HG03139 (cell line): ENCODE measurements around the gene HACL1.
A peak's percentile ranks its signal among the peaks of the same experiment; 100 is the strongest.
"Not testable (repeated sequence)": the region's sequence is repeated elsewhere in the genome, so short reads cannot be mapped to it uniquely, and the experiment has no call there.

ENCODE experiments used
- ATAC-seq: cut with Tn5 transposase; IDR thresholded peaks from one replicate; pipeline ENCODE4 v1.9.1; 2021; ENCODE audit not compliant: unreplicated experiment

HACL1 gene

GRCh38 chr3:15585111-15585845, 16.1 kb downstream of the HACL1 start:
- ATAC-seq: no peak

- ATAC-seq: no peak
These were observed 19.6 kb downstream of the HACL1 start for GRCh38 chr3:15581471-15582394.

DNA sequence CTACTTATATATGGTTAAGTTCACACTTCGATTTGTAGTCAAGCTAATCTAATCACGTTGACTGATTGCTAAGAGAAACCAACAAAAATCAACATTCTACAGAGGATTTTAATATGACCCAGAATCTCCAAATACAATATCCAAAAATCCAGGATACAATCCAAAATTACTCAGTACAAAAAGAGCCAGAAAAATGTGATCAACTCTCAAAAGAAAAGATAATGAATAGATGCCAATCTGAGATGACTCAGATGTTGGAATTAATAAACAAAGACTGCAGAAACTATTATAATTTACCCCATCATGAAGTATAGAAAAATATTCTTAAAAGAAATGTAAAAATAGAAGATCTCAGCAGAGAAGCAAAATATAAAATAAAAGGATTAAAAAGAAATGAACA, 22.3 kb downstream of the HACL1 start:
- no peak for ATAC-seq

- ATAC-seq: no peak
These were observed 23.0 kb downstream of the HACL1 start for GRCh38 chr3:15578289-15578867.

DNA sequence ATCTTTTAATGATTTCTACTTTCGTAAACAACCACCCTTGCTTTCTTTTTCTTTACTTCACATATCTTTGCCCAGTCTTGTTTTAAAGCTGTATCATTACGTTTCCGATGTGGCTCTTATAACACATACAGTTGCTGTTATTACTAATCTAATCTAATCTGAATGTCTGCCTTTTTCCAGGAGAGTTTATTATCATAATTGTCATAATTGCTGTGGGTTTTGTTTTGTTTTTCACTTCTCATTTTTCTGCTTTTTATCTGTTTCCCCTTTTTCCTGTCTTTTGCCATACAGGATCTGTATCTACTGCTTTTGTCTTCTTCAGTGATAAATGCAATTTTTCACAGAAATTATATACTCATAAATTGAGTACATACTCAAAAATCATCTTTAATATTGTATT, 24.9 kb downstream of the HACL1 start:
- no peak for ATAC-seq

- ATAC-seq: no peak
These were observed 25.9 kb downstream of the HACL1 start for GRCh38 chr3:15575446-15575845.

GRCh38 chr3:15572138-15572537, 29.2 kb downstream of the HACL1 start:
- ATAC-seq: no peak

DNA sequence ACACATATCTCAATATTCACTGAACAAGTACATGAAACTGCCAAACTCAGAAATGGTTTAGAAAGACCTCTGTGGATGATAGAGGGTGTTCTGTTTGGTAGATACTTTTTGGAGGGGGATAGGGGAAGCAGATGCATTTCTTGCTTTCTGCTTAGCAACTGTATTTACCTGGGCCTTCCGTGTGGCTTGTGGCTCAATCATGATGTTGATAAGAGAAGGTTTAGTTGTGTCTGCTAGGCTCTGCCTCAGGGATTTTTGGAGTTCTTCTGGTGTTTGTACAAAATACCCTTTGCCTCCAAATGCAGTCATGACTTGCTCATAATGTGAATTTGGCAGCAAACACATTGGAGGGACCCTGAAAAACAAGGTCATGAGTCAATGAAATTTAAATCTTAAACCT, 38.2 kb downstream of the HACL1 start:
- ATAC-seq: no peak

- no peak for ATAC-seq
These were observed 38.8 kb downstream of the HACL1 start for GRCh38 chr3:15562560-15562959.

GRCh38 chr3:15558581-15558980, 42.8 kb downstream of the HACL1 start:
- no peak for ATAC-seq

DNA sequence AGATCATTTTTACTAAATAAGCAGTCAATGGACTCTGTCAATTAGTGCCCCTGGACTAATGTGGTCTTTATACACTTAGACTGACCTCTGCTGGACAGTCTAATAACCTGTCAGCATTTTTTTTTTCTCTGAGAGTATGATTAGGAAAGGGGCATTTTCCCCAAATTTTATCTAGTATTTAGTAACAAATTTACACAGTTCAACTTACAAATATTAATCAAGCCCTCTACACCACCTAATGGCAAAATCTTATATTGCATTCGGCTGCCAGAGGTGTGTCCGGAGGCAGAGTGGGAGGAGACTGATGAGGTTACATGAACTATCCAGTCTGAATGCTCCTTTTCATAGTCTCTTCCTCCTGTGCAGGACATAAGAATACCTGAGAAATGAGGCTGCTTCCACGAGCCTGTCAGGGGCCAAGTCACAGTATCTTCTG, 43.8 kb downstream of the HACL1 start:
- ATAC-seq: peak; percentile 63

DNA sequence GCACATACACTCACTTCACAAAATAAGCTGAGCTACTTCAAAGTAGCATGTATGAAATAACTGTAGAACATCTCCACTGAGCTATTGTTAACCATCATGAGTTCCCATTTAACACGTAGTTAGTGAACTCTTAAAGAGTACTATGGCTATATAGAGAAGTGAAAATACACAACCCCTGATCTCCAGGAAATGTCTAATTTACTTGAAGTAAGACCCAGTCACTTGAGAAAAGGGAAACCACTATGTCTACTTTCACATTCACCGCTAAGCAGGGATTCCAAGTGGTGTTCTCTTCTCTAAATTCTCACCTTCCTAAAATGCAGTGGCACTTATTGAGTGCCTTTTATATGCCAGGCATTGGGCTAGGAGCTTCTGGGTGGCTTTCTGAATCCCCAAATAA, 44.9 kb downstream of the HACL1 start:
- peak; percentile 76 for ATAC-seq

- ATAC-seq: no peak
These were observed 47.6 kb downstream of the HACL1 start for GRCh38 chr3:15553749-15554148.

DNA sequence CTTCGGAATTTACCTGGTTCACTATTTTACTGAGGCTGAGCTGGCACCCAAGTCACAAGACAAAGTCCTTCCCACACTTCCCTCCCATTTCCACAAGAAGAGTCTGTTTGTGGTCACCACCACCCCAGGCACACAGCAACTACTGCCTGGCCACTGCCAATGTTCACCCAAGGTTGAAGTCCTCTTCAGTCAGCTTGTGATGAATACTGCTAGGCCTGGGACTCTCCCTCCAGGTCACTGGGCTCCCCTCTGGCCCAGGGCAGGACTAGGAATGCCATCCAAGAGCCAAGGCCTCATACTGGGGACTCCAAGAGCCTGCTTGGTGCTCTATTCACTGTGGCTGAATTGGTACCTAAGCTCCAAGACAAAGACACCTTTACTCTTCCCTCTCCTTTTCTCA, 49.5 kb downstream of the HACL1 start:
- no peak for ATAC-seq

DNA sequence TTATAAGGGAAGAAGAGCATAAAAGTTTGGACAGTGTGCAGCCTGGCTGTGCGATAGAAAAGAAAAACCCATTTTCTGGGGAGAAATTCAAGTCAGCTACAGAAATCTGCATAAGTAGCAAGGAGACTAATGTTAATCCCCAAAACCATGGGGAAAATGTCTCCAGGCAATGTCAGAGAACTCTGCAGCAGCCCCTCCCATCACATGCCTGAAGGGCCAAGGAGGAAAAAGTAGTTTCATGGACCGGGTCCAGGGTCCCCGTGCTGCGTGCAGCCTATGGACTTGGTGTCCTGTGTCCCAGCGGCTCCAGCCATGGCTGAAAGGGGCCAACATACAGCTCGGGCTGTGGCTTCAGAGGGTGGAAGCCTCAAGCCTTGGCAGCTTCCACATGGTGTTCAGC, 51.5 kb downstream of the HACL1 start:
- ATAC-seq: no peak

DNA sequence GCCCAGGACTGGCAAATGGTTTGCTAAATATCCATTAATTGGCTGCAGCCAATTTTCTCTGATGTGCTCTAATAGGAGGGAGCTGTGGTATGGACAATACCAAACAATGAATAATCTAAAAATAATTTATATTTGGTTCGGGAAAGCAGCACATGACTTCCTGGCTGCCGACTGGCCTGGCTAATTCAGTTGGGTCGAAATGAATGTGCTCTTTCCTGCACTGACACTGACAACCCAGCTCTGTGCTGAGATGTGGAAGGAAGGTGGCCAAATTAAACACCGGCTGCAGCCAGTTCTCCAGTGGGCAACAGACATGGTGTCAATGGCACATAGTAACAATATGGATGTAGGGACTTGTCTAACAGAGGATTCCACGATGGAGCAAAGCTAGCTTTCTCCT, 58.8 kb downstream of the HACL1 start:
- ATAC-seq: no peak

- no peak for ATAC-seq
These were observed 60.0 kb downstream of the HACL1 start for GRCh38 chr3:15541371-15541770.

GRCh38 chr3:15539066-15539465, 62.3 kb downstream of the HACL1 start:
- ATAC-seq: no peak

DNA sequence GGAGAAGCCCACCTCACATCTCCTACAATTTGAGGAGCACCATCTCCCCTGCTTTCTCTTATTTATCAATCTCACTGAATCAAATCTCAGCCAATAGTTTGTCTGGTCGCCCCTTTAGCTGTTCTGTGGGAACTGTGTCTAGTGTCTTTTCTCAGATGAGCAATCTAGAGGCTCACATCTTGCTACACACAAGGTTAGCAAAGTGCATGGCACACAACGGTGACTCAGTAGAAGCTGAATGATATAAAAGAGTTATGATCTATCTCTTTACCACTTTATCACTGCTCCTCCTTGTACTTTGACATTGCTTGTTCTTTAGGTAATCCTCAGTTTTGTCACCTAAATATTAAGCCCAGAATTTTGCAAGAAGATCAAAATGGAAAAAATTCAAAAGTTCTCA, 63.0 kb downstream of the HACL1 start:
- no peak for ATAC-seq

DNA sequence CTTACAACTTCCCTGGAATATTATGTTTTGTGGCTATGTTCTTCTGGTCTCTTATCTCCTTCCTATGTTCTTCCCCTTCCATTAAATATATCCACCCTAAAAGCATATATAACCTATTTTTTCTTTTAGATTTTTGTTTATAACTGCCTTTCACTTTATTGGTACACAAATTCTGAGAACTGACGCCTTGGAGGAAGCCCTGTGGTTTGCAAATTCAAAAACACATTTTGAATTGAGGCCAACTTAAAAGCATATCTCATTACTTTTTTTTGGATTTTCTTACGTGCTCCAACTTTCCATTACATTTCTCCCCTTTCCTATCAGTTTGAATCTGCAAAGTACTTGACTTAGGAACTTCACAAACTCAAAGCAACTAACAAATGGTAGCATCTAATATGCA, 64.5 kb downstream of the HACL1 start:
- ATAC-seq: no peak

DNA sequence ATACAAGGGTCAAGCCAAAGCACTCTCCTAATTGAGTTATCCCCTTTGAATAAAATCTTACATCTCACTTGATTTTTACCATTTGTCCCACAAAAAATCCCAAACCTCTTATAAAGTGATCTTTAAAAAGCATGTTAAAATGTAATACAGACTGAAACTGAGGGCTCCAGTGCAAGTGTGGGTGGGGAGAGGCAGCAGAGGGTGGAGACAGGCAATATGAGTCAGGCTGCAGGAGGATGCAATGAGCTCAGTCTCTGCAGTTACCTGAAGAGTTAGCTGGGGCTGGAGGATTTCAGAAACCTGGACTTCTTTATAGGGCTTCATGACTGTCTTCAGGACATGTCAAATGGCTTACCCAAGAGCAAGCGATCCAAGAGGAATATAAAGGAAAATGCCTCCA, 65.6 kb downstream of the HACL1 start:
- ATAC-seq: no peak

- ATAC-seq: not testable (repeated sequence)
These were observed 68.8 kb downstream of the HACL1 start for GRCh38 chr3:15532614-15533013.
